Measurements from ENCODE around the gene NANOS2. TPM values are rescaled to one million over a fixed set of nuclear protein-coding genes. Genes with fewer than 3 reads are reported as not detected.

Gene NANOS2
- total and polyA plus RNA-seq, 9 of the 15 experiments (the other 6 are each of a cell fraction or from before 2014, with no cell fraction given): not detected

DNA sequence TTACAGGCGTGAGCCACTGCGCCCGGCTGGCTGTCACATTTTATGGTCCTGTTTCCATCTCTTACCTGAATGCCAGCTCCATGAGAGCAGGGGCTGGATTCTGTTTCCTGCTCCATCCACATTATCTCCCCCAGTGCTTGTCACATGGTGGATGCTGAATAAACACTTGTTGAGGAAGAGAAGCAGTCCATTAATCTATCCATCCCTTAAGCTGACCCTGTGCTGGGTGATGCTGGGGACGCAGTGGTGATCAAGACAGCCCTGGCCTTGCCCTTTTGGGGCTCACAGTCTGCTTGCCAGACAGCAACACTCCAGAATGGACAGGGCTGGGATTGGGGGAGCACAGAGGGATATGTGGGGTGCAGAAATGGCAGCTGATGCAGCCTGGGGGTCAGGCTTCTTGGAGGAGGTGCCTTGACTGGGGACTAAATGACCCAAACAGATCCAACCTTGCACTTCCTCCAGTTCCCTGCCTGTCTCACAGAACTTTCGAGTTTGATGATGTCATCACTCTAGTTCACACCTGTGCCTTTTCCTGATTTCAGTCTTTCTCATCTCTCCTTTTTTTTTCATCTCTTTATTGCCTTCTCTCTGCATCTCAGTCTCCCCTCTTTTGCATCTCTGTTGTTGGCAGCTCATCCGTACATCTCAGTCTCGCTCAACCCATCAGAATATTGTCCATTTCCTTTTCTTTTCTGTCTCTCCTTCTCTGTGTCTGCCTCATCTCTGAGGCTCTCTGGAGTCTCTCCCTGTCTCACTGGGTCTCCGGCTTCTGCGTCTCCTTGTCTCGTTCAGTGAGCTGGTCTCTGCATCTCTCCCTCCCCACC is 33.3 kb downstream of the NANOS2 start:
- no peak overlapping the region for H2AFZ ChIP-seq (ENCODE audit: low read depth, low read length)
- ChIA-PET POLR2A (interaction anchor here (0.6 to 1.6 kb wide), 6 partner anchors 11 to 304 kb away, joined by 3 to 6 read pairs (median 3); partner anchors contain the start of gene SYMPK), CTCF (ENCODE audit: low intra/inter-chr PET ratio) (interaction anchor here (3.3 to 4.9 kb wide), 2 partner anchors 17 to 64 kb away, joined by 56 to 102 read pairs; partner anchors contain the start of genes FOXA3 and SYMPK)
- no peak overlapping the region for H3K4me2 ChIP-seq (ENCODE audit: insufficient read depth, low read length)
- peaks cover 45 to 78% of the 10 kb centered on the region in 2 experiments for H3K4me1 ChIP-seq (replicated peaks in 1 of 2; ENCODE audit: control insufficient read depth in 2 of 2, insufficient read depth in 2 of 2, low read length in 2 of 2)
- ATAC-seq (no peak), FAIRE-seq (peak; percentile 46), DNase-seq (ENCODE audit: extremely low read depth in 1 of 4, low spot score in 3 of 4) (no peak)
- no peaks in the 10 kb centered on the region for H4K20me1 ChIP-seq (replicated peaks; ENCODE audit: control insufficient read depth, insufficient read depth, low read length)
- no TSS peak for BruUV-seq (replicated peaks)
- in situ Hi-C loops (cut with MboI): no loop called here
- intact Hi-C loops (cut with micrococcal nuclease): no loop called here
- H3K4me3 ChIP-seq: no peak overlapping the region
- peak overlapping the region in 1 of 2 experiments; percentile 89; a peak in 1 of 4 replicates for H3K9ac ChIP-seq (ENCODE audit: insufficient read depth in 1 of 2, low read depth in 2 of 2, low read length in 2 of 2)
- TF ChIP-seq ZNF77 (CRISPR knock-in tag; IDR thresholded peaks at IDR 0.05): no peak
- TF ChIP-seq, protein P1, sequence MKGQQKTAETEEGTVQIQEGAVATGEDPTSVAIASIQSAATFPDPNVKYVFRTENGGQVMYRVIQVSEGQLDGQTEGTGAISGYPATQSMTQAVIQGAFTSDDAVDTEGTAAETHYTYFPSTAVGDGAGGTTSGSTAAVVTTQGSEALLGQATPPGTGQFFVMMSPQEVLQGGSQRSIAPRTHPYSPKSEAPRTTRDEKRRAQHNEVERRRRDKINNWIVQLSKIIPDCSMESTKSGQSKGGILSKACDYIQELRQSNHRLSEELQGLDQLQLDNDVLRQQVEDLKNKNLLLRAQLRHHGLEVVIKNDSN (CRISPR knock-in tag; IDR thresholded peaks at IDR 0.05): peak; percentile 36
- no peak for TF ChIP-seq HDAC2 (IDR thresholded peaks at IDR 0.05)
- TF ChIP-seq, protein P2, sequence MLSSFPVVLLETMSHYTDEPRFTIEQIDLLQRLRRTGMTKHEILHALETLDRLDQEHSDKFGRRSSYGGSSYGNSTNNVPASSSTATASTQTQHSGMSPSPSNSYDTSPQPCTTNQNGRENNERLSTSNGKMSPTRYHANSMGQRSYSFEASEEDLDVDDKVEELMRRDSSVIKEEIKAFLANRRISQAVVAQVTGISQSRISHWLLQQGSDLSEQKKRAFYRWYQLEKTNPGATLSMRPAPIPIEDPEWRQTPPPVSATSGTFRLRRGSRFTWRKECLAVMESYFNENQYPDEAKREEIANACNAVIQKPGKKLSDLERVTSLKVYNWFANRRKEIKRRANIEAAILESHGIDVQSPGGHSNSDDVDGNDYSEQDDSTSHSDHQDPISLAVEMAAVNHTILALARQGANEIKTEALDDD (IDR thresholded peaks at IDR 0.05): no peak
- no peak for TF ChIP-seq ZC3H8 (IDR thresholded peaks at IDR 0.05)
- peak; percentile 87 for TF ChIP-seq ATF7 (IDR thresholded peaks at IDR 0.05)
- no peak for TF ChIP-seq SMC3 (conservative IDR thresholded peaks at IDR 0.05; ENCODE audit: insufficient read depth, low read depth, low read length)
- TF ChIP-seq NBN (IDR thresholded peaks at IDR 0.05; ENCODE audit: low read depth): no peak
- TF ChIP-seq ZKSCAN1 (IDR thresholded peaks at IDR 0.05; ENCODE audit: low read depth, low read length): no peak
- TF ChIP-seq JUND (IDR thresholded peaks at IDR 0.05; ENCODE audit: borderline replicate concordance, low read depth, low read length): 0 out of 2 replicates have a peak, but pooled peaks have one; percentile 10
- TF ChIP-seq JUND (tag; IDR thresholded peaks at IDR 0.05; ENCODE audit: borderline replicate concordance, low read depth, low read length): peak; percentile 34; the same call in 1 of the 3 replicates
- TF ChIP-seq, protein P3, sequence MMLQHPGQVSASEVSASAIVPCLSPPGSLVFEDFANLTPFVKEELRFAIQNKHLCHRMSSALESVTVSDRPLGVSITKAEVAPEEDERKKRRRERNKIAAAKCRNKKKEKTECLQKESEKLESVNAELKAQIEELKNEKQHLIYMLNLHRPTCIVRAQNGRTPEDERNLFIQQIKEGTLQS (IDR thresholded peaks at IDR 0.05): peak; percentile 95
- TF ChIP-seq, protein P3 (CRISPR knock-in tag; conservative IDR thresholded peaks at IDR 0.05): no peak
- WGBS (ENCODE audit: insufficient coverage, low coverage, missing lambda C conversion rate): 67% methylated on average over 10 of the region's 10 CpGs
- no peaks in the 10 kb centered on the region for H3K9me1 ChIP-seq (ENCODE audit: control insufficient read depth, insufficient read depth, low read length)
- peaks cover 25% of the 10 kb centered on the region for H3K79me2 ChIP-seq (ENCODE audit: control insufficient read depth, insufficient read depth, low read length)
- H3K9me3 ChIP-seq (replicated peaks; ENCODE audit: control insufficient read depth, insufficient read depth, low read depth, low read length): no peaks in the 10 kb centered on the region
- peaks cover 13% of the 10 kb centered on the region; the same call in 1 of the 3 replicates for H3K36me3 ChIP-seq (ENCODE audit: control insufficient read depth, insufficient read depth, low read length)
- H3K27ac ChIP-seq (ENCODE audit: extremely low read depth, low read depth, low read length): no peak overlapping the region
- no peaks in the 10 kb centered on the region for H3K27me3 ChIP-seq (ENCODE audit: control insufficient read depth in 2 of 2, insufficient read depth in 2 of 2, low read length in 2 of 2)

Measured in K562 (cell line).